ENCODE data around the gene ARMC2. TPM values are rescaled to one million over a fixed set of nuclear protein-coding genes. Genes with fewer than 3 reads are reported as not detected.
"Not testable (repeated sequence)": the region's sequence is repeated elsewhere in the genome, so short reads cannot be mapped to it uniquely, and the experiment has no call there.

Gene ARMC2
- total RNA-seq, 2 donors from 2014 or later, result 1.9 to 2.5 TPM

DNA sequence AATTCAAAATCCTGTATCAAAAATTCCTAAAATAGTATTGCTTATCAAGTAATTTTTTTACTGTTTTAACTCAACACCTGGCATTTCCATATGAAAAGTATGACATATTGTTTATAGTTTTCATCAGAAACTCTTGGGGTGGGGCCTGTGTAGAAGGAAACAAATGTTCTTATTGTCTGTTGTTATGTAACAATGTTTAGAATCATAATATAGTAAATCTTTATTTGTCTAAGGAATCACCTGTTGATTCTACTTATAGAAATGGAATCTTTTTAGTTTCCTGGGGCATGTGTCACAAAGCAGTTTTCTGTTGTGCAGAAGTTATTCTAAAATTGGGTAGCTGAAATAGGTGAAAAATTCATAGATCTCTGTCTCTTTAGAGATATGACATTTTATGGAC lies 4.9 kb downstream of the ARMC2 start:
- Histone ChIP-seq H3K27me3 (no peaks in the 10 kb centered on the region), H3K9me3 (no peaks in the 10 kb centered on the region), H3K4me1 (no peaks in the 10 kb centered on the region), H3K9ac (ENCODE audit: low read depth in 2 of 2, low read length in 2 of 2) (no peak overlapping the region), H3K36me3 (no peaks in the 10 kb centered on the region), H3K27ac (no peak overlapping the region), H3K4me3 (no peak overlapping the region)
- intact Hi-C loops (cut with DNase I), result no loop called here
- no peak for DNase-seq
- TF ChIP-seq, protein P1, sequence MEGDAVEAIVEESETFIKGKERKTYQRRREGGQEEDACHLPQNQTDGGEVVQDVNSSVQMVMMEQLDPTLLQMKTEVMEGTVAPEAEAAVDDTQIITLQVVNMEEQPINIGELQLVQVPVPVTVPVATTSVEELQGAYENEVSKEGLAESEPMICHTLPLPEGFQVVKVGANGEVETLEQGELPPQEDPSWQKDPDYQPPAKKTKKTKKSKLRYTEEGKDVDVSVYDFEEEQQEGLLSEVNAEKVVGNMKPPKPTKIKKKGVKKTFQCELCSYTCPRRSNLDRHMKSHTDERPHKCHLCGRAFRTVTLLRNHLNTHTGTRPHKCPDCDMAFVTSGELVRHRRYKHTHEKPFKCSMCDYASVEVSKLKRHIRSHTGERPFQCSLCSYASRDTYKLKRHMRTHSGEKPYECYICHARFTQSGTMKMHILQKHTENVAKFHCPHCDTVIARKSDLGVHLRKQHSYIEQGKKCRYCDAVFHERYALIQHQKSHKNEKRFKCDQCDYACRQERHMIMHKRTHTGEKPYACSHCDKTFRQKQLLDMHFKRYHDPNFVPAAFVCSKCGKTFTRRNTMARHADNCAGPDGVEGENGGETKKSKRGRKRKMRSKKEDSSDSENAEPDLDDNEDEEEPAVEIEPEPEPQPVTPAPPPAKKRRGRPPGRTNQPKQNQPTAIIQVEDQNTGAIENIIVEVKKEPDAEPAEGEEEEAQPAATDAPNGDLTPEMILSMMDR (IDR thresholded peaks at IDR 0.05), result no peak

DNA sequence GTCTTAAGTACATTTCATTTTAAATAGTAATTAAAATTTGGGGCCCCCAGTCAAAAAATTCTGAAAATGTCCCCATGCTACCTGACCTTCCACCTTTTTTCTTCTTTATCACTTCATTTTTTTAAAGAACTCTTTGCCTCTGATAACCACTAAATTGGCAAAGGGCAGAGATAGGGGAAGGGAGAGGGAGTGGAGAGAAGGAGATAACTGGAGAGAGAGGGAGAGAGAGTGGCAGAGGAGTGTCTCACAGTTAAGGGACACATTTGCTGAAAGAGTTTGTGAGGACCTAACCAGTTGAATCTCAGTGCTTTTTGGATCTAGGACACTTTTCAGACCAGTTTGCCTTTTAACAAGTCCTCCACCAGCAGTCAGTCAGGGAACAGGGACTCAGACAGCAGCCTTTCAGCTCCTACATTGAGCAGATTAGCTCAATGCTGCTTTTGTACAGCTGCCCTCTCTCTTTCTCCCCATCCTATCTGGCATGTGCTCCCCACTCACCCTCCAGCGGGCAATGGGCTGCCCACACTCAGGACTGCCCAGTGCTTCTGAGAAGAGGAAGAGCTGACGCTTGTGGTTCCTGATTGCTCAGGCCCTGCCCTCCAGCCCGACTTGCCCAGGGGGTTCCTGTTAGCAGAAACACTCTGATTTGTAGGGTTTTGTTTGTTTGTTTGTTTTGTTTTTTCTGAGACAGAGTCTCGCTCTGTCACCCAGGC lies 14.4 kb downstream of the ARMC2 start:
- no peak for DNase-seq
- Histone ChIP-seq H3K4me3 (no peak overlapping the region), H3K27me3 (no peaks in the 10 kb centered on the region), H3K27ac (no peak overlapping the region), H3K4me1 (no peaks in the 10 kb centered on the region), H3K36me3 (no peaks in the 10 kb centered on the region), H3K9me3 (no peaks in the 10 kb centered on the region), H3K9ac (ENCODE audit: low read depth in 2 of 2, low read length in 2 of 2) (no peak overlapping the region)
- intact Hi-C loops (cut with DNase I), result no loop called here
- TF ChIP-seq, protein P1 (IDR thresholded peaks at IDR 0.05), result no peak

DNA sequence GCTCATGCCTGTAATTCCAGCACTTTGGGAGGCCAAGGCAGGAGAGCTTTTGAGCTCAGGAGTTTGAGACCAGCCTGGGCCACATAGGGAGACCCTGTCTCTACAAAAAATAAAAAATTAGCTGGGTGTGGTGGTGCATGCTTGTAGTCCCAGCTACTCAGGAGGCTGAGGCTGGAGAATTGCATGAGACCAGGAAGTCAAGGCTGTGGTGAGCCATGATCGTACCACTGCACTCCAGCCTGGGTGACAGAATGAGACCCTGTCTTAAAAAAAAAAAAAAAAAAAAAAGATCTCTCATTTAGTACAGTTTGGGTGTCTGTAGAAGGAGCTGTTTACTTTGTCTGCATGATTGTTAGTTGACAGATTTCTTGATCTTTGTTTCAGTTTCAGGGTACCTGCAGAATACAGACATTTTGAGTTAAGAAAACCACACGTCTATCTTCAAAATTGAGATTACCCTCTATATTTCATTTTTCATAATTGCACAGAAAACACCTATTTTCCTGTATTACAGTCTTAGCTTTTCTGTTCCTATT lies 17.6 kb downstream of the ARMC2 start:
- H3K27ac ChIP-seq; intact Hi-C loops (cut with DNase I); DNase-seq; H3K9ac ChIP-seq (ENCODE audit: low read depth in 2 of 2, low read length in 2 of 2); H3K27me3 ChIP-seq; H3K36me3 ChIP-seq; H3K4me1 ChIP-seq; H3K4me3 ChIP-seq; H3K9me3 ChIP-seq: not testable (repeated sequence)

DNA sequence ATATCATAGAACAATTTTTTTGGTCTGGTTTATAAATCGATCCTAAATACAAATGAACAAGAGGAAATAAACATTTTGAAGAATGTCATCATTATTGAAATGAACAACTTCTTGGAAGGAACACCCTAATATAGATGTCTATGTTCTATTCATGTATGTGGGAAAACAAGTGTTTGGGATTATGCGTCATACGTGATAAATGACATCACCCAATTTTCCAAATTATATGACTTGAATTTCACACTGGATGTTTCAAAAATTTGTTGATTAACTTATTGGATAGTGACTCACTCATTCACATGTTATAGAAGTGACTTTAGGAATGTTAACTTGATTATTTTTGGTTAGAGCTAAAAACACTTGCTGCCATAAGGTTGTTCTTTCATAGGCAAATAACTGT lies 18.6 kb downstream of the ARMC2 start:
- H3K4me3 ChIP-seq, result no peak overlapping the region
- H3K4me1 ChIP-seq, result no peaks in the 10 kb centered on the region
- DNase-seq, result no peak
- H3K9ac ChIP-seq (ENCODE audit: low read depth in 2 of 2, low read length in 2 of 2), result no peak overlapping the region
- intact Hi-C loops (cut with DNase I), result no loop called here
- TF ChIP-seq, protein P1 (IDR thresholded peaks at IDR 0.05), result no peak
- H3K36me3 ChIP-seq, result no peaks in the 10 kb centered on the region
- no peaks in the 10 kb centered on the region for H3K9me3 ChIP-seq
- H3K27me3 ChIP-seq, result no peaks in the 10 kb centered on the region
- H3K27ac ChIP-seq, result no peak overlapping the region

DNA sequence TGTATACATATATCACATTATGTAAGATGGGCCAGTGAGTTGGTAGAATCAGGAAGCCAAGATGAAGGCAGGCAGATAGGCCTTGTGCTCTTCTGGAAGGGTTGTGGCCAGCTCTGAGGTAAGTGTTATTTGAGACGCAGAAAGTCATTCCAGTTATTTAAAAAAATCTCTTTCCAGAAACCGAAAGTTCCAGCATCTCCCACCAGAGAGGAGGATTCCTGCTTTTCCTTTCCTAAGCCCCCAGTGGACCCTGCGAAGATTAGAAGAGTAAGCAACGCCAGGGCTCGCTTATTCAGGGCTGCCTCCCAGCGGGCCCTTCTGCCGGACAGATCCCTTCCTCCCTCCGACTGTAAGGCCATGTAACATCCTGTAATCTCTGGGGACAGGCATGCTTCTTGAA lies 20.4 kb downstream of the ARMC2 start:
- Histone ChIP-seq H3K9me3 (no peaks in the 10 kb centered on the region), H3K36me3 (no peaks in the 10 kb centered on the region), H3K27me3 (no peaks in the 10 kb centered on the region), H3K27ac (no peak overlapping the region), H3K9ac (ENCODE audit: low read depth in 2 of 2, low read length in 2 of 2) (no peak overlapping the region), H3K4me3 (no peak overlapping the region), H3K4me1 (no peaks in the 10 kb centered on the region)
- intact Hi-C loops (cut with DNase I), result no loop called here
- TF ChIP-seq, protein P1 (IDR thresholded peaks at IDR 0.05), result no peak
- DNase-seq, result no peak

DNA sequence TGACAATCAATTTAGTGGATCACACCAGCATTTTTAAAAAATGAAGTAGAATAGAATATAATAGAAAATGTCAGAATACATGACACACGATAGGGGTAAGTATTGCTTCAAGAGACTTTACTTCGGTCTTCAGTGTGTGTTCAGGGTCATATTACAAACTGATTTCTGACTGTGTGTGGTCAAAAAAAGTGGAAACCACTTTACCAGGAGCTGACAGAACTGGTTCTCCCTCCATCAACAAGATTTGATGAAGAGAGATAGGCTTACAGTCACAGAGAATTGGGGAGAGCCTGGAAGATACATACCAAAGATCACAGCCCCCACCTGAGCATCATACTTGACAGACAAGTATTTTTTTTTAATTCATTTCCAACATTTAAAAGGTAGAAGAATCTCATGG lies 21.7 kb downstream of the ARMC2 start:
- no peak for DNase-seq
- no peak overlapping the region for H3K27ac ChIP-seq
- H3K27me3 ChIP-seq, result no peaks in the 10 kb centered on the region
- intact Hi-C loops (cut with DNase I), result no loop called here
- H3K9ac ChIP-seq (ENCODE audit: low read depth in 2 of 2, low read length in 2 of 2), result no peak overlapping the region
- TF ChIP-seq, protein P1 (IDR thresholded peaks at IDR 0.05), result no peak
- H3K36me3 ChIP-seq, result no peaks in the 10 kb centered on the region
- H3K4me3 ChIP-seq, result no peak overlapping the region
- H3K4me1 ChIP-seq, result no peaks in the 10 kb centered on the region
- H3K9me3 ChIP-seq, result no peaks in the 10 kb centered on the region

Data from colonic mucosa (tissue), 4 donors.